Naive thymus-derived CD4-positive, alpha-beta T cell (primary cell): ENCODE data around the gene SHANK3. TPM values are rescaled to one million over a fixed set of nuclear protein-coding genes. Genes with fewer than 3 reads are reported as not detected.
"Not testable (repeated sequence)": the region's sequence is repeated elsewhere in the genome, so short reads cannot be mapped to it uniquely, and the experiment has no call there.

ENCODE experiments used
- ATAC-seq: fragments of 150-1000 bp; cut with Tn5 transposase; 2 replicates; pipeline ENCODE4 v1.10.0; 2021; ENCODE audit warnings: mild to moderate bottlenecking, moderate library complexity
- CTCF ChIA-PET: fragments of 350-600 bp; sonication (Branson Sonifier 250); formaldehyde crosslinking; loops from one replicate; lab custom pipeline; 2021; ENCODE audit warnings: antibody characterized with exemption; lab: Charles Lee
- POLR2A ChIA-PET: fragments of 350-600 bp; sonication (Branson Sonifier 250); formaldehyde crosslinking; loops from one replicate; lab custom pipeline; 2021; ENCODE audit warnings: antibody characterized with exemption, inconsistent platforms; lab: Charles Lee
- DNase-seq, 9 donors: peaks; one replicate each; pipeline versions ENCODE4 v3.0.0 to v3.0.0-alpha.2; 2020 to 2022; ENCODE audit warnings: mixed read lengths in 1 of 9
- H3K27ac ChIP-seq: one replicate; pipeline ENCODE4 v1.7.0; 2013; ENCODE audit warnings: mild to moderate bottlenecking, low read depth, low read length, moderate library complexity
- H3K27me3 ChIP-seq, 2 donors: one replicate each; pipeline ENCODE4 v1.7.0; 2013; ENCODE audit warnings: low read length in 2 of 2, mild to moderate bottlenecking in 2 of 2, moderate library complexity in 2 of 2; ENCODE audit not compliant: control insufficient read depth in 2 of 2, insufficient read depth in 2 of 2
- H3K36me3 ChIP-seq, 3 experiments: 1 replicate in 2 of 3; 2 replicates in 1 of 3; pipeline ENCODE4 v1.7.0; 2013; ENCODE audit warnings: low read length in 3 of 3, mild to moderate bottlenecking in 3 of 3, moderate library complexity in 1 of 3; ENCODE audit not compliant: insufficient read depth in 3 of 3, control insufficient read depth in 2 of 3
- H3K4me1 ChIP-seq, 2 donors: one replicate each; pipeline ENCODE4 v1.7.0; 2013; ENCODE audit warnings: low read length in 2 of 2, mild to moderate bottlenecking in 2 of 2, moderate library complexity in 1 of 2; ENCODE audit not compliant: control insufficient read depth in 2 of 2, insufficient read depth in 2 of 2
- H3K4me3 ChIP-seq: 2 replicates; pipeline ENCODE4 v1.7.0; 2013; ENCODE audit warnings: mild to moderate bottlenecking, low read length
- H3K9me3 ChIP-seq, 3 experiments: 1 replicate in 2 of 3; 2 replicates in 1 of 3; pipeline ENCODE4 v1.7.0; 2013; ENCODE audit warnings: low read length in 3 of 3; ENCODE audit not compliant: control insufficient read depth in 2 of 3
- H3K27ac Mint-ChIP-seq, 9 donors: one replicate each; pipeline ENCODE4 v1.8.0; 2020 to 2022; ENCODE audit warnings: mixed read lengths in 9 of 9, mild to moderate bottlenecking in 8 of 9, moderate library complexity in 5 of 9, inconsistent platforms in 2 of 9
- H3K27me3 Mint-ChIP-seq, 5 donors: one replicate each; pipeline ENCODE4 v1.8.0; 2021 to 2022; ENCODE audit warnings: mixed read lengths in 5 of 5, mild to moderate bottlenecking in 1 of 5
- H3K36me3 Mint-ChIP-seq, 5 donors: one replicate each; pipeline ENCODE4 v1.8.0; 2020 to 2022; ENCODE audit warnings: mixed read lengths in 5 of 5, mild to moderate bottlenecking in 3 of 5, inconsistent platforms in 1 of 5
- H3K4me1 Mint-ChIP-seq, 7 donors: one replicate each; pipeline ENCODE4 v1.8.0; 2020 to 2022; ENCODE audit warnings: mixed read lengths in 7 of 7, mild to moderate bottlenecking in 3 of 7, inconsistent platforms in 1 of 7
- H3K4me3 Mint-ChIP-seq, 10 donors: one replicate each; pipeline ENCODE4 v1.8.0; 2020 to 2022; ENCODE audit warnings: mild to moderate bottlenecking in 10 of 10, mixed read lengths in 10 of 10, moderate library complexity in 6 of 10, inconsistent platforms in 2 of 10
- H3K9me3 Mint-ChIP-seq, 11 donors: one replicate each; pipeline ENCODE4 v1.8.0; 2020 to 2022; ENCODE audit warnings: mixed read lengths in 11 of 11, mild to moderate bottlenecking in 4 of 11, inconsistent platforms in 1 of 11, moderate library complexity in 1 of 11
- intact Hi-C, 2 donors: fragments of 100-400 bp; cut with micrococcal nuclease; formaldehyde crosslinking; loops; one replicate each; pipeline ENCODE4 v1.15.1; 2023
- polyA plus RNA-seq, 2 donors: library from polyadenylated mRNA; unstranded; fragments of 300-500 nt; fragmentation: Illumina TruSeq; gene quantifications; one replicate each; pipeline ENCODE4 v1.2.3, GENCODE V29; 2021
- total RNA-seq, 6 experiments: library from RNA in 5 of 6; stranded (reverse) in 5 of 6; gene quantifications; 1 replicate in 5 of 6; 2 replicates in 1 of 6; pipeline ENCODE4 v1.2.3 and lab custom pipeline; 2021 to 2026

The SHANK3 gene
- total and polyA plus RNA-seq, 7 experiments from 2014 or later: 0.07 to 0.73 (median 0.16) TPM; not detected in 4

DNA sequence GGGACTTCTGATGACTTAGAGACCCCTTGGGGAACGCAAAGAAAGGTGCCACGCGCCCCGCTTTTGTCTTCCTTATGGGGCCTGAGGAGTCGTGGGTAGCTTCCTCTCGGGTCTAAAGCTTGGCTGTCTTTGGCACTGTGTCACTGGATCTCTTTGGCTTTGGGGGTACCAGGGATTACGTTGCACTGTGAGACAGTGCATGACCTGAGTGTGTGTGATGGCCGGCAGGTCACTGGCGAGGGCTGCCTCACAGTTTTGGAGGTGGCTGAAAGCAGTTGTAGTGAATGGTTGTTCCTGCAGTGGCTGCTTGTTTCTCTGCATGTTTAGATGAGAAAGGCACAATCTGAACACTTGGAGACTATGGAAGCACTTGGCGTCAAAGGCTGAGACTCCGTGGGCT lies 38.9 kb upstream of the SHANK3 start:
- H3K9me3 ChIP-seq: no peaks in the 10 kb centered on the region
- Mint-ChIP-seq H3K27ac (no peak overlapping the region), H3K27me3 (peaks cover 0 to 10% (median 0%) of the 10 kb centered on the region in 5 donors), H3K9me3 (peaks cover 0 to 2% (median 0%) of the 10 kb centered on the region in 11 donors), H3K36me3 (peaks cover 0 to 2% (median 0%) of the 10 kb centered on the region in 5 donors), H3K4me1 (peaks cover 11 to 14% (median 13%) of the 10 kb centered on the region in 7 donors), H3K4me3 (no peak overlapping the region)
- H3K27ac ChIP-seq: no peak overlapping the region
- ChIA-PET CTCF (no interaction called here), POLR2A (no interaction called here)
- intact Hi-C loops: no loop called here
- DNase-seq (no peak), ATAC-seq (no peak)
- H3K27me3 ChIP-seq: no peaks in the 10 kb centered on the region
- no peaks in the 10 kb centered on the region for H3K36me3 ChIP-seq
- no peak overlapping the region for H3K4me3 ChIP-seq
- H3K4me1 ChIP-seq: peaks cover 1 to 2% of the 10 kb centered on the region in 2 donors

DNA sequence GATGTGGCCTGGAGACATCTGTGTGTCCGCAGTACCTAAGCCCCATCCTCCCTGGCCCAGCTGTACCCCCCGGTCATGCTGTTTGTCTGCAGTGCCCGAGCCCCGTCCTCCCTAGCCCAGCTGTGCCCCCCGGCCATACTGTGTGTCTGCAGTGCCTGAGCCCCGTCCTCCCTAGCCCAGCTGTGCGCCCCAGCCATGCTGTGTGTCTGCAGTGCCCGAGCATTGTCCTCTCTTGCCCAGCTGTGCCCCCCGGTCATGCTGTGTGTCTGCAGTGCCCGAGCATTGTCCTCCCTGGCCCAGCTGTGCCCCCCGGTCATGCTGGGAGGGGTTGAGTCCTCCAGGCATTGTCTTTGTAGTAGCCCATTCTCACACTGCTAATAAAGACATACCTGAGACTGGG lies 37.0 kb upstream of the SHANK3 start:
- ATAC-seq: no peak
- intact Hi-C loops: no loop called here
- H3K27ac ChIP-seq: no peak overlapping the region
- Mint-ChIP-seq H3K4me3 (no peak overlapping the region), H3K9me3 (peaks cover 0 to 2% (median 0%) of the 10 kb centered on the region in 11 donors), H3K4me1 (peaks cover 0 to 4% (median 0%) of the 10 kb centered on the region in 7 donors), H3K36me3 (peaks cover 0 to 2% (median 0%) of the 10 kb centered on the region in 5 donors), H3K27me3 (peaks cover 0 to 13% (median 0%) of the 10 kb centered on the region in 5 donors), H3K27ac (no peak overlapping the region)
- CTCF ChIA-PET: no interaction called here
- no peaks in the 10 kb centered on the region for H3K36me3 ChIP-seq
- POLR2A ChIA-PET: no interaction called here
- no peaks in the 10 kb centered on the region for H3K27me3 ChIP-seq
- no peak for DNase-seq
- no peak overlapping the region for H3K4me3 ChIP-seq
- H3K4me1 ChIP-seq: no peaks in the 10 kb centered on the region
- no peaks in the 10 kb centered on the region for H3K9me3 ChIP-seq

DNA sequence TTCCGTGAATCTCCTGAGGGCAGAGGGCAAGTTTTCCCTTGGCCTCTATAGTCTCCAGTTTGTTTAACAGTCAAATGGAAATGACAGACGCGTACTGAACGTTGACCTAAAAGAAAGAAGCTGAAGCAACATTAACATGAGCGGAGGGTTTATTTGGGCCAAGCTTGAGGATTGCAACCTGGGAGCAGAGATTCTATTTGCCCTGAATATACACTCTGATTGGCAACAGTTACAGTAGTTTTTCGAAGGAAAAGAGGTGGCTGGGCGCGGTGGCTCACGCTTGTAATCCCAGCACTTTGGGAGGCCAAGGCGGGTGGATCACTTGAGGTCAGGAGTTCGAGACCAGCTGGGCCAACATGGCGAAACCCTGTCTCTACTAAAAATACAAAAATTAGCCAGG lies 32.3 kb upstream of the SHANK3 start:
- H3K9me3 Mint-ChIP-seq, H3K4me3 ChIP-seq, H3K36me3 Mint-ChIP-seq, H3K4me1 ChIP-seq, H3K36me3 ChIP-seq, H3K4me3 Mint-ChIP-seq, ATAC-seq, H3K27me3 ChIP-seq, POLR2A ChIA-PET, DNase-seq, H3K27ac ChIP-seq, H3K27ac Mint-ChIP-seq, H3K4me1 Mint-ChIP-seq, intact Hi-C loops, H3K9me3 ChIP-seq: not testable (repeated sequence)
- CTCF ChIA-PET: interaction anchor here (0.6 to 1.8 kb wide), 2 partner anchors 19 to 480 kb away, joined by 3 to 4 read pairs; no protein-coding TSS in a partner anchor
- H3K27me3 Mint-ChIP-seq: peaks cover 0 to 13% (median 5%) of the 10 kb centered on the region in 5 donors

DNA sequence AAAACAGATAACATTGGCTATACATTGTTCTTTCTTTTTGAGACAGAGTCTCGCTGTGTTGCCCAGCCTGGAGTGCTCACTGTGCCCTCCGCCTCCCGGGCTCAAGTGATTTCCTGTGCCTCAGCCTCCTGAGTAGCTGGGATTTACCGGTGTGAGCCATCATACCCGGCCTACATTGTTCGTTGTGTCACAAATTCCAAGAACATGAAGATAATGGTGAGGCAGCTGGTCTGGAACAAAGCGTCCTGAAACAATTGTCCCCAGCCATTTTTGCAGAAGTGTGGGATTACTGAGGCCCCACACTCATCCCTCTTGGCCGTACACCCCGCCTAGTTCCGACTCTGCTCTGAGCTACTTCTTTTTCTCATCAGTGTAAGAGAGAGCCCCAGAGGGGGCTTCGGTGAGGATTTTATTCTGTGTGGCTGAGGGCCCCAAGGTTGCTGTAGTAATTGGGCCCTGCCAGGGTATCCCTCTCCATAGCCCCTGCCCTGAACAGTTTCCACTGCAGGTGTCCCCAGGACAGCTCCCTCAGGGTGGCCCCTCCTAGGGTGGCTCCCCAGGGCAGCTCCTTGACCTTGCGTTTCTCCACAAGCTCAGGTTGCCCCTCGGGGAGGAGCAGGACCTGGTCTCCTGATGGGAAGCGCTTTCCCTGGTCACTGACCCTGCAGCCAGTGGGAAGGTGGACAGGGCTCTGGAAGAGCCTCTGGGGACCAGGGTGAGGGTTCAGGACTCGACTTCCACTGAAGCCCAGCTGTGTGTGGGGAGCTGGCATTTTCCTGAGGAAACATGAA lies 31.6 kb upstream of the SHANK3 start:
- CTCF ChIA-PET: interaction anchor here (0.6 to 1.8 kb wide), 3 partner anchors 20 to 50 kb away, joined by 4 to 5 read pairs (median 4); no protein-coding TSS in a partner anchor
- no peaks in the 10 kb centered on the region for H3K4me1 ChIP-seq

DNA sequence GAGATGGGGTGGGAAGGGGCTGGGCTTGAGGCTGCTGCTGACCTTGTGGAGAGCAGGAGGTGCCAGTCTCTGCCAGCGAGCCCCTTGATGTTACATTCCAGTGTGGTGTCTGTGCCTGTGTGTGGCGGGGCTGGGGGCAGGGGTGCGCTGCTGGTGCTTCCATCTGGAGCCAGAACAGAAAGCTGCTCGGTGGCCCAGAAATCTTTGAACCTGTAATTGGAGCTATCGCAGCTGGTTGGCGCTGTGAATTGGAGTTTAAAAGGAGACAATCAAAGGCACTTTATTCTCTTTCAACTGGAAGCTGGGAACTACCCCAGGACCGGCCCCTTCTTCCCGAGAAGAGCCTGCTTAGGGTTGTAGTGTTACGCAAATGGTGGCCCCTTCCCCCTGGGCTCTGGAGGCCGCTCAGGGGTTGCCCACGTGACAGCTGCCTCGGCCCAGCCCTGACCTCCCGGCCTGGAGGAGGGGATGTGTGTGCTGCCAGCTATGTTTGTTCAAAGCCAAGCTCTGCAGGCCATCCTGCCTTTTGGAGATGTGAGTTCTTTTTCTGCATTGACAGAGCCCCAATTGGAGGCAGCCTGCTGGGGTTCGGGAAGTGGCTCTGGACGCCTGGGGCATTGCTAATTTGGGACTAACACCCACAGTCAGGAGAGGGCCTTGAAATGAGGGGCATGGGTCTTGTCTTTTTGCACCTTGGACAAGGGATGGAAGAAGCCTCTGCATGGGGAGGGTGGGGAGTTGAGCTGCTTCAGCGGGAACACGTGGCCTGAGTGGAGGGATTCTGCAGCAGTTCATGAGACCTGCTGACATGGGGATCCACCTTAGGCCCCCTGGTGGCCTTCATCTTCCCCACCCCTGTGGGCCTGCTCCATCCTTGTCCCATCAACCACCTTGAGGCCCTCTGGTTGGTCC lies 30.7 kb upstream of the SHANK3 start:
- H3K27me3 Mint-ChIP-seq: peaks cover 0 to 24% (median 12%) of the 10 kb centered on the region in 5 donors
- intact Hi-C loops: no loop called here
- H3K27me3 ChIP-seq: peaks cover 0 to 4% of the 10 kb centered on the region in 2 donors
- H3K9me3 ChIP-seq: no peaks in the 10 kb centered on the region
- no peak overlapping the region for H3K4me3 Mint-ChIP-seq
- ATAC-seq (no peak), DNase-seq (no peak)
- H3K4me3 ChIP-seq: no peak overlapping the region
- H3K9me3 Mint-ChIP-seq: peaks cover 0 to 3% (median 0%) of the 10 kb centered on the region in 11 donors
- POLR2A ChIA-PET: no interaction called here
- H3K36me3 ChIP-seq: no peaks in the 10 kb centered on the region
- H3K27ac Mint-ChIP-seq: no peak overlapping the region
- H3K27ac ChIP-seq: no peak overlapping the region
- CTCF ChIA-PET: interaction anchor here (0.5 to 1.8 kb wide), 4 partner anchors 21 to 50 kb away, joined by 3 to 5 read pairs (median 4); no protein-coding TSS in a partner anchor
- no peaks in the 10 kb centered on the region for H3K4me1 ChIP-seq
- H3K4me1 Mint-ChIP-seq: peaks cover 0 to 4% (median 0%) of the 10 kb centered on the region in 7 donors
- peaks cover 0 to 2% (median 0%) of the 10 kb centered on the region in 5 donors for H3K36me3 Mint-ChIP-seq

More for the DNA sequence above, 31.6 kb upstream of the SHANK3 start:
- Histone ChIP-seq H3K4me3 (no peak overlapping the region), H3K27me3 (peaks cover 0 to 4% of the 10 kb centered on the region in 2 donors), H3K27ac (no peak overlapping the region), H3K36me3 (no peaks in the 10 kb centered on the region), H3K9me3 (no peaks in the 10 kb centered on the region)
- DNase-seq: no peak
- Mint-ChIP-seq H3K36me3 (no peaks in the 10 kb centered on the region), H3K27ac (no peak overlapping the region), H3K9me3 (no peaks in the 10 kb centered on the region), H3K4me3 (no peak overlapping the region), H3K27me3 (peaks cover 0 to 18% (median 5%) of the 10 kb centered on the region in 5 donors), H3K4me1 (peaks cover 0 to 4% (median 0%) of the 10 kb centered on the region in 7 donors)
- intact Hi-C loops: no loop called here
- POLR2A ChIA-PET: no interaction called here
- no peak for ATAC-seq

DNA sequence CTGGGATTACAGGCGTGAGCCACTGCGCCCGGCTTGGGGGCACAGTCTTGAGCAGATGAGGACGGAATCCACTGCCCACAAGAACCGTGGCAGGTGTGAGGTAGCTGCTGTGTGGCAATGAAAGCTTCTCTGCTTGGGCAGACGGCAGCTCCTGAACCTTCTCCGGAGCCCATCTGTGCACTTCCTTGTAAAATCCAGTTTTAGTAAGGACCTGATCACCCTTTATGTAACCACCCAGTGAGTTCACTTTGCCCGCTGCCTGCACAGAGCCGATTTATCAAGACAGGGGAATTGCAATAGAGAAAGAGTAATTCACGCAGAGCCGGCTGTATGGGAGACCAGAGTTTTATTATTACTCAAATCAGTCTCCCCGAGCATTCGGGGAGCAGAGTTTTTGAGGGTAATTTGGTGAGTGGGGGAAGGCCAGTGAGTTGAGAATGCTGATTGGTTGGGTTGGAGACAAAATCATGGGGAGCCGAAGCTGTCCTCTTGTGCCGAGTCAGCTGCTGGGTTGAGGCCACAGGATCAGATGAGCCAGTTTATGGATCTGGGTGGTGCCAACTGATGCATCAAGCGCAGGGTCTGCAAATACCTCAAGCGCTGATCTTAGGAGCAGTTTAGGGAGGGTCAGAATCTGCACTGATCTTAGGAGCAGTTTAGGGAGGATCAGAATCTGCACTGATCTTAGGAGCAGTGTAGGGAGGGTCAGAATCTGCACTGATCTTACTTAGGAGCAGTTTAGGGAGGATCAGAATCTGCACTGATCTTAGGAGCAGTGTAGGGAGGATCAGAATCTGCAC lies 29.4 kb upstream of the SHANK3 start:
- peaks cover 0 to 24% (median 13%) of the 10 kb centered on the region in 5 donors for H3K27me3 Mint-ChIP-seq
- H3K9me3 ChIP-seq, H3K36me3 ChIP-seq, H3K4me1 ChIP-seq, CTCF ChIA-PET, H3K27ac ChIP-seq, ATAC-seq, intact Hi-C loops, H3K9me3 Mint-ChIP-seq, H3K36me3 Mint-ChIP-seq, POLR2A ChIA-PET, H3K4me3 Mint-ChIP-seq, H3K27me3 ChIP-seq, H3K4me3 ChIP-seq, H3K27ac Mint-ChIP-seq, H3K4me1 Mint-ChIP-seq, DNase-seq: not testable (repeated sequence)
